ENCODE results near the gene COX19. TPM values are rescaled to one million over a fixed set of nuclear protein-coding genes. Genes with fewer than 3 reads are reported as not detected.

Gene COX19
- total and polyA plus RNA-seq, 2 of the 13 experiments (the other 11 are each of a cell fraction or from before 2014, with no cell fraction given): 11.5 to 21.7 TPM

DNA sequence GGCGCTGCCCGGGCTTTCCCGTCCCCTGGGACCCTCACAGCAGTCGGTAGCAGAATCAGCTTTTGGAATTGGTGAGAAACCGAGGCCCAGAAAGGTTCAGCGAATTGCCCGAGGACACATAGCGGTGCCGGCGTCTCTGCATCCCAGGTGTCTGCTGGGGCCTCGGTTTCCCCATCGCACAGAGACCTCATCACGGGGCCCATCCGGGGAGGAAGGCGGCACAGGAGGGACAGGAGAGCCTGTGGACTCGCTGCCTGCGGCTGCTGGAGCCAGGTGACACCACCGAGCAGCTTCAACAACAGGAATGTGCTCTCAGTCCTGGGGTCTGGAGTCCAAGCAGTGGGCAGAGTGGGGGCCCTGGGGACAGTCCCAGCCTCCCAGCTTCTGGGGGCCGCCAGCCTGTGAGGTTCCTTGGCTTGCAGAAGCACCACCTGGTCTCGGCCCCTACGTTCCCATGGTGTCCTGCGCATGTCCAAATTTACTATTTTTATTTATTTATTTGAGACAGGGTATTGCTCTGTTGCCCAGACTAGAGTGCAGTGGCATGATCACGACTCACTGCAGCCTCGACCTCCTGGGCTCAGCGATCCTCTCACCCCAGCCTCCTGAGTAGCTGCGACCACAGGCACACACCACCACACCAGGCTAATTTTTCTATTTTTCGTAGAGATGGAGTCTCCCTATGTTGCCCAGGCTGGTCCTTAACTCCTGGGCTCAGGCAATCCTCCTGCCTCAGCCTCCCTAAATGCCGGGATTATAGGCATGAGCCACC lies 539 bp upstream of the COX19 start (continued):
- 0 out of 4 replicates have a peak, but pooled peaks of 1 of the 2 experiments have one; percentile 5 for TF ChIP-seq KLF16 (CRISPR knock-in tag; IDR thresholded peaks at IDR 0.05)
- 0 out of 2 replicates have a peak, but pooled peaks have one; percentile 14 for TF ChIP-seq ZNF558 (CRISPR knock-in tag; IDR thresholded peaks at IDR 0.05; ENCODE audit: borderline replicate concordance)
- peak; percentile 52; the same call in 1 of the 2 replicates for TF ChIP-seq HNRNPL (IDR thresholded peaks at IDR 0.05; ENCODE audit: low read depth, low read length)
- TF ChIP-seq ZNF605 (CRISPR knock-in tag; IDR thresholded peaks at IDR 0.05): peak; percentile 67; the same call in 1 of the 2 replicates
- peak; percentile 14; the same call in 1 of the 2 replicates for TF ChIP-seq SALL2 (CRISPR knock-in tag; IDR thresholded peaks at IDR 0.05)
- TF ChIP-seq REL (CRISPR knock-in tag; conservative IDR thresholded peaks at IDR 0.05): no peak
- TF ChIP-seq, protein P1, sequence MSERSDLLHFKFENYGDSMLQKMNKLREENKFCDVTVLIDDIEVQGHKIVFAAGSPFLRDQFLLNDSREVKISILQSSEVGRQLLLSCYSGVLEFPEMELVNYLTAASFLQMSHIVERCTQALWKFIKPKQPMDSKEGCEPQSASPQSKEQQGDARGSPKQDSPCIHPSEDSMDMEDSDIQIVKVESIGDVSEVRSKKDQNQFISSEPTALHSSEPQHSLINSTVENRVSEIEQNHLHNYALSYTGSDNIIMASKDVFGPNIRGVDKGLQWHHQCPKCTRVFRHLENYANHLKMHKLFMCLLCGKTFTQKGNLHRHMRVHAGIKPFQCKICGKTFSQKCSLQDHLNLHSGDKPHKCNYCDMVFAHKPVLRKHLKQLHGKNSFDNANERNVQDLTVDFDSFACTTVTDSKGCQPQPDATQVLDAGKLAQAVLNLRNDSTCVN (CRISPR knock-in tag; IDR thresholded peaks at IDR 0.05; ENCODE audit: borderline replicate concordance): 0 out of 2 replicates have a peak, but pooled peaks have one; percentile 16
- TF ChIP-seq, protein P2, sequence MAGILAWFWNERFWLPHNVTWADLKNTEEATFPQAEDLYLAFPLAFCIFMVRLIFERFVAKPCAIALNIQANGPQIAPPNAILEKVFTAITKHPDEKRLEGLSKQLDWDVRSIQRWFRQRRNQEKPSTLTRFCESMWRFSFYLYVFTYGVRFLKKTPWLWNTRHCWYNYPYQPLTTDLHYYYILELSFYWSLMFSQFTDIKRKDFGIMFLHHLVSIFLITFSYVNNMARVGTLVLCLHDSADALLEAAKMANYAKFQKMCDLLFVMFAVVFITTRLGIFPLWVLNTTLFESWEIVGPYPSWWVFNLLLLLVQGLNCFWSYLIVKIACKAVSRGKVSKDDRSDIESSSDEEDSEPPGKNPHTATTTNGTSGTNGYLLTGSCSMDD (CRISPR knock-in tag; IDR thresholded peaks at IDR 0.05): no peak; the same call in 1 of the 2 replicates
- peak; percentile 67 for TF ChIP-seq AGO2 (optimal IDR thresholded peaks at IDR 0.05; ENCODE audit: low read depth, low read length)
- TF ChIP-seq ZNF772 (CRISPR knock-in tag; IDR thresholded peaks at IDR 0.05): peak; percentile 10; the same call in 1 of the 2 replicates
- TF ChIP-seq, protein P3, sequence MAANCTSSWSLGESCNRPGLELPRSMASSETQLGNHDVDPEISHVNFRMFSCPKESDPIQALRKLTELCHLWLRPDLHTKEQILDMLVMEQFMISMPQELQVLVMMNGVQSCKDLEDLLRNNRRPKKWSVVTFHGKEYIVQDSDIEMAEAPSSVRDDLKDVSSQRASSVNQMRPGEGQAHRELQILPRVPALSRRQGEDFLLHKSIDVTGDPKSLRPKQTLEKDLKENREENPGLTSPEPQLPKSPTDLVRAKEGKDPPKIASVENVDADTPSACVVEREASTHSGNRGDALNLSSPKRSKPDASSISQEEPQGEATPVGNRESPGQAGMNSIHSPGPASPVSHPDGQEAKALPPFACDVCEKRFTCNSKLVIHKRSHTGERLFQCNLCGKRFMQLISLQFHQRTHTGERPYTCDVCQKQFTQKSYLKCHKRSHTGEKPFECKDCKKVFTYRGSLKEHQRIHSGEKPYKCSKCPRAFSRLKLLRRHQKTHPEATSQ (CRISPR knock-in tag; IDR thresholded peaks at IDR 0.05; ENCODE audit: borderline replicate concordance): no peak
- TF ChIP-seq ZNF253 (CRISPR knock-in tag; IDR thresholded peaks at IDR 0.05; ENCODE audit: borderline replicate concordance): no peak
- TF ChIP-seq JUNB (CRISPR knock-in tag; IDR thresholded peaks at IDR 0.05; ENCODE audit: borderline replicate concordance): no peak
- peak; percentile 21 for TF ChIP-seq RAD21 (CRISPR knock-in tag; IDR thresholded peaks at IDR 0.05)
- 0 out of 2 replicates have a peak, but pooled peaks have one; percentile 17 for TF ChIP-seq IRX3 (CRISPR knock-in tag; IDR thresholded peaks at IDR 0.05; ENCODE audit: borderline replicate concordance, low read depth)
- peak; percentile 83 for TF ChIP-seq RBM39 (IDR thresholded peaks at IDR 0.05; ENCODE audit: low read depth, low read length, poor library complexity, severe bottlenecking)
- no peak for TF ChIP-seq NFKB2 (CRISPR knock-in tag; IDR thresholded peaks at IDR 0.05; ENCODE audit: borderline replicate concordance)
- TF ChIP-seq POLR2G (IDR thresholded peaks at IDR 0.05; ENCODE audit: low read depth, low read length): peak; percentile 45
- no peak for TF ChIP-seq NBN (conservative IDR thresholded peaks at IDR 0.05)
- 0 out of 2 replicates have a peak, but pooled peaks have one; percentile 48 for TF ChIP-seq ZSCAN30 (CRISPR knock-in tag; IDR thresholded peaks at IDR 0.05)
- peak; percentile 32 for TF ChIP-seq RBFOX2 (IDR thresholded peaks at IDR 0.05; ENCODE audit: low read depth, low read length)
- TF ChIP-seq, protein P4, sequence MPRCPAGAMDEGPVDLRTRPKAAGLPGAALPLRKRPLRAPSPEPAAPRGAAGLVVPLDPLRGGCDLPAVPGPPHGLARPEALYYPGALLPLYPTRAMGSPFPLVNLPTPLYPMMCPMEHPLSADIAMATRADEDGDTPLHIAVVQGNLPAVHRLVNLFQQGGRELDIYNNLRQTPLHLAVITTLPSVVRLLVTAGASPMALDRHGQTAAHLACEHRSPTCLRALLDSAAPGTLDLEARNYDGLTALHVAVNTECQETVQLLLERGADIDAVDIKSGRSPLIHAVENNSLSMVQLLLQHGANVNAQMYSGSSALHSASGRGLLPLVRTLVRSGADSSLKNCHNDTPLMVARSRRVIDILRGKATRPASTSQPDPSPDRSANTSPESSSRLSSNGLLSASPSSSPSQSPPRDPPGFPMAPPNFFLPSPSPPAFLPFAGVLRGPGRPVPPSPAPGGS (CRISPR knock-in tag; IDR thresholded peaks at IDR 0.05): no peak
- TF ChIP-seq NR2F2 (IDR thresholded peaks at IDR 0.05; ENCODE audit: borderline replicate concordance, low read depth): no peak
